Erythroblast (primary cell): Measurements from ENCODE around the gene GSTO2.

Experiments used
- GATA1 ChIP-seq: IDR thresholded peaks from 2 replicates; pipeline ENCODE4 v1.6.1; 2011; ENCODE audit warnings: low read depth, mild to moderate bottlenecking, control low read depth, low read length, moderate library complexity
- POLR2A ChIP-seq: IDR thresholded peaks from 2 replicates; pipeline ENCODE4 v1.6.1; 2011; ENCODE audit warnings: mild to moderate bottlenecking, low read length

DNA sequence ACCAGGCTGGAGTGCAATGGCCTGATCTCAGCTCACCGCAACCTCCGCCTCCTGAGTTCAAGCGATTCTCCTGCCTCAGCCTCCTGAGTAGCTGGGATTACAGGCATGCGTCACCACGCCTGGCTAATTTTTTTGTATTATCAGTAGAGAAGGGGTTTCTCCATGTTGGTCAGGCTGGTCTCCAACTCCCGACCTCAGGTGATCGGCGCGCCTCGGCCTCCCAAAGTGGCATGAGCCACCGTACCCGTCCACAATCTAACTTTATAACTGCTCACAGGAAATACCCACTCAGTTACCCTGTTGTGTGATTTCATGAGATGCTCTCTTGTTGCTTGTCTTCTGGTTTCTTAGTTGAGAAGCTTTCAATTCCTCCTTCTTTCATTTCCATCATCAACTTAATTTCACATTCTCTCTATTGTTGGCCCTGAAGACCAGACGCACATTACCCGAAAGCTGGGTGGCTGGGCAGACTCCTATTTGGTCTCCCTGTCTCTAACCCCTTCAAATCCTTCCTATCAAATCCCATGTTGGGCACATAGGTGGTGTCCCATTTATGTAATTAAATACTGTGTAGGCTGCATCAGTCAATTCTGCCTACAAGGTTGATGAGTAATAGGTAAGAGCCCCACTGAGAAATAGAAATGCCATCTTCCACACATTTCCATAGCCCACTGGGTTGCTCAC lies 1.1 kb upstream of the GSTO2 start:
- TF ChIP-seq POLR2A (no peak), GATA1 (no peak)
